ENCODE measurements around the gene DPYD. TPM values are rescaled to one million over a fixed set of nuclear protein-coding genes. Genes with fewer than 3 reads are reported as not detected.

Gene DPYD
- total and polyA plus RNA-seq, 12 donors, result 4.1 to 22.0 (median 7.0) TPM

GRCh38 chr1:97271916-97272788 is 648.7 kb downstream of the DPYD start:
- intact Hi-C loops (cut with DNase I), result loop anchor here in 1 of 10 donors (5.0 kb wide), 1 partner anchor 735 kb away; no protein-coding TSS in a partner anchor
- 66 to 68% methylated on average over 6 of the region's 6 CpGs for WGBS, 2 donors
- ATAC-seq (no peak), DNase-seq (no peak)
- Histone ChIP-seq H3K27me3 (no peaks in the 10 kb centered on the region), H3K9me3 (peaks cover 0 to 8% (median 0%) of the 10 kb centered on the region in 11 donors), H3K4me1 (peaks cover 0 to 12% (median 0%) of the 10 kb centered on the region in 9 donors), H3K4me3 (no peak overlapping the region), H3K27ac (no peak overlapping the region), H3K36me3 (no peaks in the 10 kb centered on the region)
- no peak for TF ChIP-seq CTCF (IDR thresholded peaks at IDR 0.05)

GRCh38 chr1:97270508-97271307 is 650.1 kb downstream of the DPYD start:
- Histone ChIP-seq H3K9me3 (peaks cover 0 to 8% (median 0%) of the 10 kb centered on the region in 11 donors), H3K4me1 (peaks cover 0 to 12% (median 0%) of the 10 kb centered on the region in 9 donors), H3K4me3 (no peak overlapping the region), H3K27me3 (no peaks in the 10 kb centered on the region), H3K36me3 (no peaks in the 10 kb centered on the region), H3K27ac (no peak overlapping the region)
- intact Hi-C loops (cut with DNase I), result loop anchor here in 1 of 10 donors (5.0 kb wide), 1 partner anchor 737 kb away; no protein-coding TSS in a partner anchor
- 37 to 42% methylated on average over 3 of the region's 3 CpGs for WGBS, 2 donors
- ATAC-seq, result no peak
- DNase-seq, result no peak
- no peak for TF ChIP-seq CTCF (IDR thresholded peaks at IDR 0.05)

- no peak for DNase-seq
- no peak for TF ChIP-seq CTCF (IDR thresholded peaks at IDR 0.05)
- Histone ChIP-seq H3K9me3 (peaks cover 0 to 8% (median 0%) of the 10 kb centered on the region in 11 donors), H3K4me1 (no peaks in the 10 kb centered on the region), H3K27ac (no peak overlapping the region), H3K27me3 (no peaks in the 10 kb centered on the region), H3K36me3 (no peaks in the 10 kb centered on the region), H3K4me3 (no peak overlapping the region)
- ATAC-seq, result no peak
- intact Hi-C loops (cut with DNase I), result no loop called here
Observed at GRCh38 chr1:97265630-97266029, 655.2 kb downstream of the DPYD start.

GRCh38 chr1:97262842-97263241 is 658.0 kb downstream of the DPYD start:
- DNase-seq (no peak), ATAC-seq (no peak)

More at GRCh38 chr1:97262842-97263241, 658.0 kb downstream of the DPYD start:
- Histone ChIP-seq H3K36me3 (no peaks in the 10 kb centered on the region), H3K4me1 (no peaks in the 10 kb centered on the region), H3K27ac (no peak overlapping the region), H3K27me3 (no peaks in the 10 kb centered on the region), H3K4me3 (no peak overlapping the region), H3K9me3 (peaks cover 0 to 8% (median 0%) of the 10 kb centered on the region in 11 donors)
- 48 to 57% methylated on average over 1 of the region's 1 CpG for WGBS, 2 donors
- TF ChIP-seq CTCF (IDR thresholded peaks at IDR 0.05), result no peak
- intact Hi-C loops (cut with DNase I), result no loop called here

Measured in heart right ventricle (tissue), 16 donors.